Subcutaneous adipose tissue (tissue), 4 donors: Measurements from ENCODE around the gene PDE4B. TPM values are rescaled to one million over a fixed set of nuclear protein-coding genes. Genes with fewer than 3 reads are reported as not detected.

Experiments
- total RNA-seq, 4 donors: library from RNA; depleted of rRNA; stranded (reverse); fragments of >200 nt; gene quantifications; one replicate each; pipeline ENCODE4 v1.1.0, GENCODE V29; 2016
- TF ChIP-seq, protein P1 (sequence below): fragments of 450-650 bp; IDR thresholded peaks from one replicate; pipeline ENCODE4 v1.5.1; 2016; ENCODE audit warnings: low read depth, mild to moderate bottlenecking, control low read depth, antibody characterized with exemption, moderate library complexity

PDE4B gene
- total RNA-seq, 4 donors from 2014 or later = 8.5 to 31.8 (median 15.5) TPM

DNA sequence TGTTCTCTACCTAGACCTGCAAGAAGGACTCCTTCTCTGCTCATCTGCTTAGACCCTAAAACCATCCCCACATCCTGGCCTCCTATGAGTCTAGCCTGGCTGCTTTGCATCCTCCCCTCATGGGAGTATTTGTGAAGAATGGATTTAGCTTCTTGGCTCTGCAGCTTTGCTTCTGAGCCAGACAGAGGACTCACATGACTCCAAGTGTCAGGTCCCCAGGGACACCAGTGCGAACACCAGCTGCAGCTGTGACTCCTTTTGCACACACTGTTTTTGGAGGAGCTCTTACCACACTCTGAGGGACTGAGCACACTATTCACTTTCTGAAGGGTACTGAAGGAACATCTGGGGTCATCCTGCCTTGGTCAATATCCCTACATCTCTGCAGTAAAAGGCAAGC lies 609.5 kb downstream of the PDE4B start:
- TF ChIP-seq, protein P1, sequence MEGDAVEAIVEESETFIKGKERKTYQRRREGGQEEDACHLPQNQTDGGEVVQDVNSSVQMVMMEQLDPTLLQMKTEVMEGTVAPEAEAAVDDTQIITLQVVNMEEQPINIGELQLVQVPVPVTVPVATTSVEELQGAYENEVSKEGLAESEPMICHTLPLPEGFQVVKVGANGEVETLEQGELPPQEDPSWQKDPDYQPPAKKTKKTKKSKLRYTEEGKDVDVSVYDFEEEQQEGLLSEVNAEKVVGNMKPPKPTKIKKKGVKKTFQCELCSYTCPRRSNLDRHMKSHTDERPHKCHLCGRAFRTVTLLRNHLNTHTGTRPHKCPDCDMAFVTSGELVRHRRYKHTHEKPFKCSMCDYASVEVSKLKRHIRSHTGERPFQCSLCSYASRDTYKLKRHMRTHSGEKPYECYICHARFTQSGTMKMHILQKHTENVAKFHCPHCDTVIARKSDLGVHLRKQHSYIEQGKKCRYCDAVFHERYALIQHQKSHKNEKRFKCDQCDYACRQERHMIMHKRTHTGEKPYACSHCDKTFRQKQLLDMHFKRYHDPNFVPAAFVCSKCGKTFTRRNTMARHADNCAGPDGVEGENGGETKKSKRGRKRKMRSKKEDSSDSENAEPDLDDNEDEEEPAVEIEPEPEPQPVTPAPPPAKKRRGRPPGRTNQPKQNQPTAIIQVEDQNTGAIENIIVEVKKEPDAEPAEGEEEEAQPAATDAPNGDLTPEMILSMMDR = no peak

DNA sequence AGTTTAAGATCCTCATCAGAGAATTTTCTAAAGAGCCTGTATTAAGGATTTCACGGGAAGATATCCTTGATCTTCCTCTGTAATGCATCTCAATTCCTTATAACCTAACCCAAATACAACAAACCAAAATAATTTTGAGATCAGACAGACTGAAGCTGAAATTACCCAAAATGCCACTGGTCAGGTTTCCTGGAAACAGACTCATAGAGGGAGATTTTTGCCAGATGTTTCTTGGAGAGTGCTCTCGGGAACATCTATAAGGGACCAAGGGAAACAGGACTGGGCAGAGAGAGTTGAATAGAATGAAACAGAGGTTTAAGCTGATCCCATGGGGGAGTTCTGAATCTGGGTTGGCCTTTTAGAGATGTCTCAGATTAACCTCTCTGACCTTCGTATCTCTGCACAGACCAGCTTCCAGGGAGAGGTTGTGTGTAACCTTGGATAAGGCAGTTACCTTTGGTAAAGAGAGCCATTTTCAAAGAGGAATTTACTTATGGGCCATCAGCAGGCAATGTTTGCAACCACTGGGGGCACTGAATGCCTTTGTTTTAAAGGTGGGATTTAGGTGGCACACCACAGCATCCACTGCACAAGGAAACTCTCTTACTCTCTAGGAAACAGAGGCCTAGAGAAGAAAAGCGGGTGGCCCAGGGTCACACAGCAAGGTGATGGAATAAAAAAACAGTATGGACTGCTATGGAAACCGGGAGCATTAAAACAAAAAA lies 610.5 kb downstream of the PDE4B start:
- TF ChIP-seq, protein P1 = no peak

DNA sequence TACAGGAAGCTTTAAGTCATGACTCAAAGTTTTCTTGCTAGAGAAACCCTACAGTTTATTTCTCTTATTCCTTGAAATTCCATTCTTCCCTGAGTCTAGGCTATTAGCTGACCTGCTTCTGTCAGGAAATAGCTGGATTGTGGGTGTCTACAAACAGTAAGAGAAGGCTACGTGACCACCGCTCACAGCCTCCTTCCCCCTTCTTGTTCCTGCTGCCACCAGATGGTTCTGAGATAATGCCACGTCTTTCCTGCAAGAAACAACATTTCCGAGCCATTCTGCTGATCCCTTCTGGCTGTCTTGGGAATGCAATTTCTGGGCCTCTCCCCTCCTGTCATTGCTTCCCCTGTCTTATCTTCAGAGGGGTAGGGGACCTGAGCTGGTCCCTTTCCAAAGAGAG lies 612.4 kb downstream of the PDE4B start:
- TF ChIP-seq, protein P1 = no peak

DNA sequence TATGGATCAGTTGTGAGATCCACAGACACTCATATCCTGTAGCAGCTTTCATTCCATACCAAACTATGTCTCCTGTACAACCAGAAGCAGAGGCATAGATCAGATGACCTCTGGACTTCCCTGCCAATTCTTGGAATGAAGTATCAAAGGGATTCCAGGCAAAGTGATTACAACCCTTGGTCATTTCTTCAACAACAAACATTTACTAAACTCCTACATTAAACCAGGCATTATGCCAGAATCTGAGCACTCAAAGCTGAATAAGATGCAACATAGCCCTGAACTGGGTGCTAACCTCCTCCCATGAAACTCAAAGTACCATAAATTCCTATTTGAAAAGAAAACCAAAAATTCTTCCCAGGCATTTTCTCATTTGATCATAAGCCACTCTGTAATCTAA lies 620.0 kb downstream of the PDE4B start:
- TF ChIP-seq, protein P1 = no peak

DNA sequence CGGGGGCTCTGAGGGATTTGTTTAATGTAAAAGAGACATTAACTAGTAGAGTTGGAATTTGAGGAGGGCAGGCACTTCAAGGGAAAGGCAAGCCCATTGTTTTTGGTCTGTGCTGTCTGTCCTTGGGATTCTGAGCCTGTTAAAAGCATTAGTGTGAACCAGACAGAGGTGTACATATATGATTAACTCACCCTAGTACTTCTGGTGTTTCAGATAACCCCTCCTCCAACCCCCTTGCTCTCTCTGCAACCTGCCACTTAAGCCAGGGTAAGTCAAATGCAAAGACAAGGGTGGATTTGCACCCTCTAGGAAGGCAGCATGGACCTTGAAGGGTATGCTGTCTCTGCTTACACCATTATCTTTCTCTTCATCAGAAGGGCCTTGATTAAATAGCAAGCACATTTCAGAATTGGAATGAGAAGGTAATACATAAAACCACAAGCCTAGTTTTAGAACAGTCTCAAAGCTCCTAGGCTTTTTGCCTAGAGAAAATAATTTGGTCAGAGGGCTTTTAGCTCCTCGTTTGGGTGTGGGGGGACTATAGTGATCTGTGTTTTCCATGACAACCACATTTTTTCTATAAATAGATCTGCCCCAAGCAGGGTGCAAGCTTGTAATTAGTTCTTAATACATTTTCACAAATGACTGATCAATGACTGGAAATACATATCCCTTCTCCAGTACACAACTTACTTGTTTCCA lies 620.6 kb downstream of the PDE4B start:
- TF ChIP-seq, protein P1 = no peak

DNA sequence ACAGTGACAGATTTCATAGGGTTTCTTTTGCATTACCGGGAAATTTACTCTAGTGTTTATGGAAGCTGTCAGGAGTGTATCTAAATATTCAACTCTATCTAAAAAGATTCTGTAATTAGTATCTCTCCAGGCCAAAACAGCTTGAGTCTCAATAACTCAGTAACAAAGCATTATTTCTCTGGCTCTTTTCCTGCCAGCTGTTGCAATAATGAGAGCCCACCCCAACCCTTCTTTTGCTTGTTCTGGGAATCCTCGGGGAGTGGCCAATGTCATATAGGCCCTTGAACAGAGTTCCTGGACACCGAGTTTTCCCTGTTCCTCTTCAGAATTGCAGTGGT lies 621.1 kb downstream of the PDE4B start:
- TF ChIP-seq, protein P1 = no peak

DNA sequence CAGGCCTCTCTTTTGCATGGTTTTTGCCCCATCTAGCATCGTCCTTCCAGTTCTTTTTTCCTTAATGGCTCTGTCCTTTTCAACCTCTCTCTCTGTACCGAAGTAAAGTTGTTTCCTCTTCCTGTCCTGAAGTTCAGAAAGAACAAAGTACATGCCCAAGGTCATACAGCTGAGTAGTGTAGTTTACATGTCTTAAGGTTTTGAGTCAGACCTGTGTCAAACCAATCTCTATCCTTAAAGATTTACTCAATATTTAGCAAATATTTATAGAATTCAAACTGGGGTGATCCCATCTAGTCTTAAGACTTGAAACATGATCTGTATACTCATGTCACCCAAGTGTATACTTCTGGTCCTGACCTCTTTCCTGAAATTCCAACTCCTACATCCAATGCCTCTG lies 622.6 kb downstream of the PDE4B start:
- TF ChIP-seq, protein P1 = no peak
